Hepatocyte (in vitro differentiated cells): ENCODE results near the gene EML4.

ENCODE experiments used
- EZH2 ChIP-seq: fragments of 200-600 bp; sonication (generic); IDR thresholded peaks from 2 replicates; pipeline ENCODE4 v1.6.1; 2016; ENCODE audit warnings: antibody characterized with exemption, mild to moderate bottlenecking, borderline replicate concordance
- EZH2phosphoT487 ChIP-seq: fragments of 200-600 bp; sonication (generic); IDR thresholded peaks from one replicate; pipeline ENCODE4 v1.6.1; 2018; ENCODE audit warnings: antibody characterized with exemption, mild to moderate bottlenecking, low read depth, moderate library complexity; ENCODE audit not compliant: unreplicated experiment, severe bottlenecking
- TF ChIP-seq, protein P1 (sequence below): fragments of 200-600 bp; sonication (generic); IDR thresholded peaks from 2 replicates; pipeline ENCODE4 v1.5.1; 2016; ENCODE audit warnings: antibody characterized with exemption, mild to moderate bottlenecking; ENCODE audit not compliant: poor library complexity

DNA sequence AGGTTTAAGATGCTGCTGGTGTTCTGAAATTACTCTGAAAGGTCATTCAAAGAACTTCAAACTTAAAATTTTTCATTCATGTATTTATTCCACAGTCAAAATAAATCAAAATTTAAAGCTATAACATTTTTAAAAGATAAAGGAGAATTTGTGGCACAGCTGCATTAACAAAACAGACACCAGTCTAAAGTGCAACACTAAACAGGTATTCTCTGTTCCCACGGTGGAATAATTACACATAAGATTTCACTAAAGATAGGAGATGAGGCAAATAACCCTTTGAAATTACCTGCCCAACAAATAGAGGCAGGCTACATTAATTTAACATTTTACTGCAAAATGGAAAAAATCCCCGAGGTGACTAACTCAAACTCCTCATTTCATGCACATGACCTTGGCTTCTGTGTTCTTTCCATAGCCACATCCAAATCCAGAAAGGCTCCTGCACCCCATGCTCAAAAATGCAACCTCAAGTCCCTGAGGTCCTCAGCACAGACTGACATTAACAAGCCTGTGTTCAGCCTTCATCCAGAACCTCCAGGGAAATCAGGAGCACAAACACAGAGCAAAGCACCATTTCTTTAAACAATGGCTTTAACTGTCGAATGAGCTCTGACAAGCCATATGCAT, 181.4 kb downstream of the EML4 start:
- TF ChIP-seq, protein P1, sequence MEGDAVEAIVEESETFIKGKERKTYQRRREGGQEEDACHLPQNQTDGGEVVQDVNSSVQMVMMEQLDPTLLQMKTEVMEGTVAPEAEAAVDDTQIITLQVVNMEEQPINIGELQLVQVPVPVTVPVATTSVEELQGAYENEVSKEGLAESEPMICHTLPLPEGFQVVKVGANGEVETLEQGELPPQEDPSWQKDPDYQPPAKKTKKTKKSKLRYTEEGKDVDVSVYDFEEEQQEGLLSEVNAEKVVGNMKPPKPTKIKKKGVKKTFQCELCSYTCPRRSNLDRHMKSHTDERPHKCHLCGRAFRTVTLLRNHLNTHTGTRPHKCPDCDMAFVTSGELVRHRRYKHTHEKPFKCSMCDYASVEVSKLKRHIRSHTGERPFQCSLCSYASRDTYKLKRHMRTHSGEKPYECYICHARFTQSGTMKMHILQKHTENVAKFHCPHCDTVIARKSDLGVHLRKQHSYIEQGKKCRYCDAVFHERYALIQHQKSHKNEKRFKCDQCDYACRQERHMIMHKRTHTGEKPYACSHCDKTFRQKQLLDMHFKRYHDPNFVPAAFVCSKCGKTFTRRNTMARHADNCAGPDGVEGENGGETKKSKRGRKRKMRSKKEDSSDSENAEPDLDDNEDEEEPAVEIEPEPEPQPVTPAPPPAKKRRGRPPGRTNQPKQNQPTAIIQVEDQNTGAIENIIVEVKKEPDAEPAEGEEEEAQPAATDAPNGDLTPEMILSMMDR: no peak
- no peak for TF ChIP-seq EZH2phosphoT487
- TF ChIP-seq EZH2: no peak
